Measurements from ENCODE around the gene ICAM2. TPM values are rescaled to one million over a fixed set of nuclear protein-coding genes. Genes with fewer than 3 reads are reported as not detected.

The ICAM2 gene
- total RNA-seq, 1 donor from 2014 or later: 85.6 TPM

DNA sequence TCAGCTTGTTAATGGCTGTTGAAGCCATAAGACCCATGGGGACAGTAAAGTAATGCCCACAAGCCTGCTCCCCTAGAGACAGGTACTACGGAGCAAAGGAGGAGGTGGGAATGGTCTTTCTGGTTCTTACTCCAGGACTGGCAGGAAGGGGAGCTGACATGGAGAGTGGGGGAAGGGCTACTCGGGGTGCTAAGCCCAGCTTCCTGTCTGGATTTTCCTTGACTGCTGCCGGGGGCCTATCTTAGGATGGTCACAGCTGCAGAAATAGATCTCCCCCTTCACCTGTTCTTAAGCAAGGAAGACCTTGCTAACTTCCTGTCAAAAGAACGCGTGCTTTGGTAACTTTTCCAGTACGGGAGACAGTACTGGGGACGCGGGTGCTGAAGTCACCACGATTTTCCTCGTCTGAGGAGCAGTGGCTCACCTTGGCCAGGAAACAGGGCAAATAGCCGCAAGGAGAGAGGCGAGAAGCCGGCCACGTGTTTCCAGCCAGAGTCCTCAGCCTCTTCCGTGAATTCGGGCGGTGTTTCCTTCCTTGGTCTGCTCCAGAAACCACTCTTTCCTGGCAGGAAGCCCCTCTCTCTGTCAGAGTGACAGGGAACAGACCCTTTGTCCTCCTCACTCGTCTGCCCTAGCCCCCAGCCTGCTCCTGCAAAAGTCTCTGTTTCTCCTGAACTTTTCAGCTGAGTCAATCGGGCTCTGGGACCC lies 22.9 kb downstream of the ICAM2 start:
- no peaks in the 10 kb centered on the region for H3K9me3 Mint-ChIP-seq
- intact Hi-C loops (cut with micrococcal nuclease): loop anchor here (2.0 to 10.0 kb wide), 2 partner anchors 19 to 153 kb away; partner anchors contain the start of gene SMARCD2
- H3K36me3 Mint-ChIP-seq (ENCODE audit: low read depth): no peaks in the 10 kb centered on the region
- no peak for DNase-seq (ENCODE audit: low spot score)
- H3K4me3 Mint-ChIP-seq (ENCODE audit: low read depth): peak overlapping the region; percentile 85
- H3K27me3 Mint-ChIP-seq (ENCODE audit: low read depth): peaks cover 26% of the 10 kb centered on the region
- H3K27ac Mint-ChIP-seq: no peak overlapping the region
- peaks cover 29% of the 10 kb centered on the region for H3K4me1 Mint-ChIP-seq (ENCODE audit: low read depth)

DNA sequence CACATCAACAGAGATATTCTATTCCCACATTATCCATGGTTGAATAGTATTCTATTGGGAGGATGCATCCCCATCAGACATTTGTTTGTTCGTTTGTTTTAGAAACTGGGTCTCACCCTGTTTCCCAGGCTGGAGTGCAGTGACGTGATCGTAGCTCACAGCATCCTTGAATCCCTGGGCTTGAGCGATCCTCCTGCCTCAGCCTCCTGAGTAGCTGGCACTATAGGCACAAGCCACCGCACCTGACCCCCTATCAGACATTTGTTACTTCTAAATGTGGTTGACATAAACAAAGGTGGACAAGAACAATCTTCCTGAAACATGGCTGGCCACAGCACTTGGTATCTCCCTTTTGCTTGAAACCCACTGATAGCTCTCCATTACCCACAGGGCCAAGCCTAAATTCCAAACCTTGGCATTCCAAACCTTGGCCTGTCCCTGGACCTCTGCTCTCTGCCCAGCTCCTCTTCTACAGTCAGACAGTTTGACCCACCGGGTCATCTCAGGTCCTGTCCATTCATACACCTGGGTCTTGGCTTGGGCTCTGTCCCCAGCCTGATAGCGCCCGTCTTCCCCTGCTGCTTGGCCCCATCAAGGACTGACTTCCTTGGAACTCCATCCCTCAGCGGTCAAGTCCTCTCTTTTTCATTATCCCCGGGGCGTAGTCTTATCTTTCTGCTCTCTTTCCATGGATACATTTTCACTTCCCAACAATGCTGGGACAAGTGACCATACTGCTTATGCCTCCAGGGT lies 23.8 kb downstream of the ICAM2 start:
- H3K9me3 Mint-ChIP-seq: no peaks in the 10 kb centered on the region
- no peak overlapping the region for H3K4me3 Mint-ChIP-seq (ENCODE audit: low read depth)
- no peak overlapping the region for H3K27ac Mint-ChIP-seq
- H3K4me1 Mint-ChIP-seq (ENCODE audit: low read depth): peaks cover 31% of the 10 kb centered on the region
- intact Hi-C loops (cut with micrococcal nuclease): loop anchor here (10.0 kb wide), 1 partner anchor 152 kb away; the partner anchor contains the start of gene SMARCD2
- no peaks in the 10 kb centered on the region for H3K36me3 Mint-ChIP-seq (ENCODE audit: low read depth)
- peaks cover 34% of the 10 kb centered on the region for H3K27me3 Mint-ChIP-seq (ENCODE audit: low read depth)
- no peak for DNase-seq (ENCODE audit: low spot score)

DNA sequence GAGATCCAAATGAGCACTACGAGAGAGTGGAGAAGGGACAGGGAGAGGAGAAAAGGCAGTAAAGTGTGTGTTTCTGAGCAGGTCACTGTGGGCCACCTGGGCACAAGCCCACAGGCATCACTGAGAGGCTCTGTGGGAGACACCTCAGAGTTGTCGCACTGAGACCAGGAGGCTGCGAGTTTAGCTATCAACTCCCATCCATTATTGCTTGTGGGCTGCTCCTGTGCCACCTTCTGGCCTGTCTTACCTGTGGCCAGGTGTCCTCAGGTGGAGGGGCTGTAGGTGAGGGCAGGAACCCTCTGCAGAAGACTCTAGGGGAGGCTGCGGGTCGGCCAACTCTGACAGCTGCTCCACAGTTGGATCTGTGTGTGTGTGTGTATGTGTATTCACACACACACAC lies 24.8 kb downstream of the ICAM2 start:
- intact Hi-C loops (cut with micrococcal nuclease): loop anchor here (10.0 kb wide), 1 partner anchor 151 kb away; the partner anchor contains the start of gene SMARCD2
- no peaks in the 10 kb centered on the region for H3K9me3 Mint-ChIP-seq
- H3K4me1 Mint-ChIP-seq (ENCODE audit: low read depth): peaks cover 35% of the 10 kb centered on the region
- H3K27ac Mint-ChIP-seq: no peak overlapping the region
- H3K27me3 Mint-ChIP-seq (ENCODE audit: low read depth): peaks cover 35% of the 10 kb centered on the region
- H3K4me3 Mint-ChIP-seq (ENCODE audit: low read depth): no peak overlapping the region
- H3K36me3 Mint-ChIP-seq (ENCODE audit: low read depth): no peaks in the 10 kb centered on the region
- DNase-seq (ENCODE audit: low spot score): no peak

DNA sequence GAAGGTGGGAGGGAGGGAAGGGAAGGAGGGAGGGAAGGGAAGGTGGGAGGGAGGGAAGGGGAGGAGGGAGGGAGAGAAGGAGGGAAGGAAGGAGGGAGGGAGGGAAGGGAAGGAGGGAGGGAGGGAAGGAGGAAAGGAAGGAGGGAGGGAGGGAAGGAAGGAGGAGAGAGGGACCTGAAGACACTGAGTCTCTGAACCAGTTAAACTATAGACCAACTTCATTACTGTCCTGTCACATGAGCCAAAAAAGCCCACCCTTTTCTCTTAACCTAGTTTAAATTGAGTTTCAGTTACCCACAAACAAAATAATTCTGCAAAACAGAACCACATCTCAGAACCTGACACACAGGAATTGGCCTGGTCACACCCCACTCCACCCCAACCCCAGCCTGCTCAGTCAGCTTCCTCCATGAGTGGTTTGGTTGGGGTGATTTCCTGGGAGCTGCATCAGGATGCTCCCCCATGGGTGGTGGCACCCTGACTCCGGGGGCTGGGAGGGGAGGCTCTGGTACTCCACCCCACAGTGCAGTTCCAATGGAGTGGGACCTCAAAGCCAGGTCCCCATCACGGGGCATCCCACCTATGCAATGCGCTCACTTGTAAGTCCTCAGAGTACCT lies 27.0 kb downstream of the ICAM2 start:
- H3K27ac Mint-ChIP-seq: no peak overlapping the region
- no peak overlapping the region for H3K4me3 Mint-ChIP-seq (ENCODE audit: low read depth)
- H3K27me3 Mint-ChIP-seq (ENCODE audit: low read depth): peaks cover 35% of the 10 kb centered on the region
- intact Hi-C loops (cut with micrococcal nuclease): loop anchor here (5.0 to 10.0 kb wide), 2 partner anchors 34 to 149 kb away; partner anchors contain the start of gene SMARCD2
- no peaks in the 10 kb centered on the region for H3K9me3 Mint-ChIP-seq
- DNase-seq (ENCODE audit: low spot score): no peak
- peaks cover 33% of the 10 kb centered on the region for H3K4me1 Mint-ChIP-seq (ENCODE audit: low read depth)
- H3K36me3 Mint-ChIP-seq (ENCODE audit: low read depth): no peaks in the 10 kb centered on the region

DNA sequence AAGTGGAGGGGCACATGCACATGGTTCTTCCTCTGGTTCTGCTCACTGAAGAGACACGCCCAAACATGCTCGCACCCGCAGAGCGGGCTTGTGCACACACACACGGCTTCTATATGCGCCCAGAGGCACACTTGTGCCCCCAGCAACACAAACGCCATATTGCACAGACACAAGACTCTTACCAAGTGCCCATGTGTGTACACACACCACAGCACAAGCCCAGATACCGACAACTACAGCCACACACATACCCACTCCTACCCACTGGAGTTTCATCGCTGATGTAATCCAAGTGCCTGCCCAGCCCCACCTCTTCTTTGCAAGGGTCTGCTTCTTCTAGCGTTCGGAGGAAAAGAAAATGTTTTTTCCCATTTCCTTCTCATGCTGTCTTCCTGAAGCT lies 28.8 kb downstream of the ICAM2 start:
- H3K4me1 Mint-ChIP-seq (ENCODE audit: low read depth): peaks cover 28% of the 10 kb centered on the region
- DNase-seq (ENCODE audit: low spot score): no peak
- H3K9me3 Mint-ChIP-seq: no peaks in the 10 kb centered on the region
- H3K27ac Mint-ChIP-seq: no peak overlapping the region
- intact Hi-C loops (cut with micrococcal nuclease): loop anchor here (5.0 to 10.0 kb wide), 2 partner anchors 36 to 147 kb away; partner anchors contain the start of gene SMARCD2
- H3K4me3 Mint-ChIP-seq (ENCODE audit: low read depth): no peak overlapping the region
- H3K36me3 Mint-ChIP-seq (ENCODE audit: low read depth): no peaks in the 10 kb centered on the region
- peaks cover 24% of the 10 kb centered on the region for H3K27me3 Mint-ChIP-seq (ENCODE audit: low read depth)

DNA sequence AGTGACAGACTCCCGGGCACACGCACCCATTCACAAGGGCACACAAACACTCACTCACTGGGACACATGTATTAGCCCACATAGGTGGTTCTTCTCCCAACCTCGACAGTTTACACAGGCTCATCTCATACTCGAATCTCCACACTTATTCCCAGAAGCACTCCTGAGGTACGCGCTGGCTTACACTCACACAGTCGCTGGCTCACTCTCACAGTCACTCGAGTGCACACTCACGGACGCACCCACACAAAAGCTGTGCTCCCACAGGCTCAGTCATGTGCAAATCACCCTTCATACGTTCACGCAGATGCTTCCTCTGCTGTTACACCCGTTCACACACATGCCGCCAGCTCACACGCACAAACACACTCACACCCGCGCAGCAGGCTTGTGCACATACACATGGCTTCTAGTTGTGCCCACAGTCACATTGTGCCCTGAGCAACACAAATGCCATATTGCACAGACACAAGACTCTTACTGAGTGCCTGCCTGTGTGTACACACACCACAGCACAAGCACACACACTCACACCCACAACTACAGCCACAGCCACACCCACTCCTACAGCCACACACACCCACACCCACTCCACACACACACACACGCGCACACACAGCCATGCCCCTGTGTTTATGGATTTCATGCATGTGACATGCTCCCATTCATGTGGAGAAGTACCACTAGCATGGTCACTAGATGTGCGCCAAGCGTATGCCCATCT lies 30.6 kb downstream of the ICAM2 start:
- Mint-ChIP-seq H3K4me1 (ENCODE audit: low read depth) (peaks cover 39% of the 10 kb centered on the region), H3K27me3 (ENCODE audit: low read depth) (peaks cover 17% of the 10 kb centered on the region), H3K9me3 (no peaks in the 10 kb centered on the region), H3K36me3 (ENCODE audit: low read depth) (no peaks in the 10 kb centered on the region), H3K27ac (no peak overlapping the region), H3K4me3 (ENCODE audit: low read depth) (no peak overlapping the region)
- intact Hi-C loops (cut with micrococcal nuclease): loop anchor here (5.0 to 10.0 kb wide), 3 partner anchors 38 to 145 kb away; partner anchors contain the start of gene SMARCD2
- no peak for DNase-seq (ENCODE audit: low spot score)

DNA sequence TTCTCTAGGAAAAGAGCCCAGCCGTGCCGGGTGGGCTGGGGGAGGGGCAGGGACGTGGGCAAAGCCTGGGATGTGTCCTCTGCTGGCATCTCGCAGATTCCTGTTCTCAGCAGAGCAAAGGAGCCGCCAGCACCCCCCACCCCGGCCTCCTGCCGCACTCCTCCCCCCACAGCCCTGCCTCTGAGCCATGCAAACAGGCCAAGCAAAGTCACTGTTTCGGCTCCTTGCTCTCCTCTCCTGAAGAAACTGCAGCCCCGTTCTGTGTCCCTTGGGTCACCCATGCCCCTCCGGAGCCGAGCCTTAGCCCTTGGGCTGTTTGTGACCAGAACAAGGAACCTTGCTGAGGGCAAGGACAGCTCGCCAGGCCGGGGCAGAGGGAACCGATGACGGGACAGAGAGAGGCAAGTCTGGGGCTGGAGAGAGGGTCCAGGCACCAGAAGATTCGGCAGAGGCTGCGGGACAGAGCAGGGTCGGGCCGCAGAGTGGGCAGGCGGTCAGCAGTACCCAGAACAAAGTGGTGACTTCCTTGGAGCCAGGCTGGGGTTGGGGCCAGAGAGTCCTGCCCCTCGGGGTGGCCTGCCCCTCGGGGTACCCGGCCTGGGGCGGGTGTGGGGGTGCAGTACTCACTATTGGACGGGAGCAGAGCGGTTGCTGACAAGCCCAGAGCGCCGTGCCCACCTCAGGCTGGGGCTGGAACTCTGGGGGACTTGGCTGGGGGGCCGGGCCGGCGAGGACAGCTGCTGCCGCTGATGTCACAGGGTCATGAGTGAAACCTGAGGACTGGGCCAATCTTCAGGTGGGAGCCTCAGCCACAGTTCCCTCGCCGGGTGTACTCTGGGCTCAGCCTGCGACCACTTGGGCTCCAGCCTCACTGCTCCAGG lies 31.5 kb downstream of the ICAM2 start:
- Mint-ChIP-seq H3K4me1 (ENCODE audit: low read depth) (peaks cover 38% of the 10 kb centered on the region), H3K36me3 (ENCODE audit: low read depth) (no peaks in the 10 kb centered on the region)

DNA sequence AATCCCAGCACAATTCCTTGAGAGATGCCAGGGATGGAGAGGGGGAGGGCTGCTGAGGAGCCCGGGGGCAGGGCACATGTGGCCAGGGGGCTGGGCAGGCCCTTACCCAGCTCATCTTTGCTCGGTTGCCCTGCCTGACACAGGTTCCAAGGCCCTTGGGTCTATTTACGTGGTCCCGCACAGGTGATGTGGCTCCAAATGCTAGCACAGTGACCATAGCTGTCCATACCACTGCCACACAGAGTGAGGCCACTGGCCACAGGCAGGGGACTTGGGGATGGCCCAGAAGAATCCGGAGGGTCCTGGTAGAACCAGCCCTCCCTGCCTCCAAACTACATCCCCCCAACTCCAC lies 32.3 kb downstream of the ICAM2 start:
- Mint-ChIP-seq H3K9me3 (no peaks in the 10 kb centered on the region), H3K27me3 (ENCODE audit: low read depth) (peaks cover 12% of the 10 kb centered on the region), H3K36me3 (ENCODE audit: low read depth) (no peaks in the 10 kb centered on the region), H3K27ac (no peak overlapping the region), H3K4me1 (ENCODE audit: low read depth) (peaks cover 33% of the 10 kb centered on the region), H3K4me3 (ENCODE audit: low read depth) (no peak overlapping the region)
- no peak for DNase-seq (ENCODE audit: low spot score)
- intact Hi-C loops (cut with micrococcal nuclease): loop anchor here (5.0 kb wide), 1 partner anchor 41 kb away; no protein-coding TSS in a partner anchor

More for the DNA sequence above, 31.5 kb downstream of the ICAM2 start:
- DNase-seq (ENCODE audit: low spot score): no peak
- intact Hi-C loops (cut with micrococcal nuclease): loop anchor here (5.0 kb wide), 1 partner anchor 42 kb away; no protein-coding TSS in a partner anchor
- Mint-ChIP-seq H3K27ac (no peak overlapping the region), H3K4me3 (ENCODE audit: low read depth) (no peak overlapping the region), H3K9me3 (no peaks in the 10 kb centered on the region), H3K27me3 (ENCODE audit: low read depth) (peaks cover 16% of the 10 kb centered on the region)

DNA sequence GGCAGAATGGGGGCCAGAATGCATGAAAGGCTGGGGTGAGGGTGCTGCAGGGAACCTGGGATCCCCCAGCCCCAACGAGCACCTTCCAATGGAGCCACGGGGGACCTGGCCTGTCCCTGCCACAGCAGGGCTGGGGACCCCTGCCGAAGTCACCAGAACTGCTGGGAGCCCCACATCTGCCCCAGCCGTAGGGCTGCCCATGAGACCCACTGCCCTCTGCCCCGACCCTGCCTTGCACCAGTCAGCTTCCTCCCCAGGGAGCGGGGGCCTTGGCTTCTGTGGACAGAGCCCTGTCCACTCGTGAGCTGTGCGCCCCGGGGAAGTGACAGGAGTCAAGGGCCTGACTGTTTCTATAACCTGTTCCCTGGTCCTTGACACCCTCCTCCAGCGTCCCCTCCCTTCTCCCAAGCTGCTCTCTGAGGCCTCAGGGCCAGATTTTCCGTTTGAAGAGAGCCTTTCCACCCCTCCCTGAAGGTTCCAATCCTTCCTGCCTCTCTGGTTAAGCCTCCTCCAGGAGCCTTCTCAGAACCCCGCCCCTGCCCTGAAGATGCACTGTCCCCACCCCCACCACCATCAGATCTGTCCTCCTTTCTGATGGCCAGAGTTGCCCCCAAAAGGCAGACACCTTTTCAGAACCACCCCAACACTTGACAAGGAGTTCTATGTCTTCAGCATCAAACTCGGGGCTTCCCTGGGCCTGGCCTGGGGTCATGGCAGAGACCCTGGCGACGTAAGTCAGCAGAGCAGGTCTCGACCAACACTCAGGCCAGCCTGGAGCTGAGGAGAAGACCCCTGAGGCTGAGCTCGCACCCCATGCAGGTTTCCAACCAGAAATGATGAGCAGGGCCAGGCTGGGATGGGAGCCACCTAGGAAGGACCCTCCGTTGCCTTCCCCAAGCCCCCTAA lies 33.0 kb downstream of the ICAM2 start:
- no peak overlapping the region for H3K27ac Mint-ChIP-seq
- H3K4me1 Mint-ChIP-seq (ENCODE audit: low read depth): peaks cover 30% of the 10 kb centered on the region
- no peak for DNase-seq (ENCODE audit: low spot score)
- H3K4me3 Mint-ChIP-seq (ENCODE audit: low read depth): no peak overlapping the region
- H3K9me3 Mint-ChIP-seq: peaks cover 6% of the 10 kb centered on the region
- H3K36me3 Mint-ChIP-seq (ENCODE audit: low read depth): peaks cover 3% of the 10 kb centered on the region
- intact Hi-C loops (cut with micrococcal nuclease): loop anchor here (5.0 kb wide), 1 partner anchor 40 kb away; no protein-coding TSS in a partner anchor
- peaks cover 9% of the 10 kb centered on the region for H3K27me3 Mint-ChIP-seq (ENCODE audit: low read depth)

DNA sequence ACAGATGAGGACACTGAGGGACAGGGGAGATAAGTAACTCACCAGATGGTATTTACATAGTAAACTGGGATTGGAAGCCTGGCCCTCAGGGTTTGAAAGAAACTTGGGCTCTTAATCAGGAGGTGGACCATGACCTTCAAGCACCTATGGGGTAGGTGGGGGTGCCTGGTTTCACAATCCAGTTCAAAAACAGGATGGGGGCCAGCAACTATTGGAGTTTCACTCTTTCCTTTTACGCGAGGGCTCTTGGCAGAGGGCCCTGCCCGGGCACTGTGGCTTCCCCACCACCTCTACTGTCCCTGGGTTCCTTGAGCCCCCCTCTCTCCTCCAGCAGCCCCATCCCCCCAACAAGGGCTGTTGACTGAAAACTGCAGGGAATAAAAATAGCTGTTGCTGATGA lies 33.6 kb downstream of the ICAM2 start:
- intact Hi-C loops (cut with micrococcal nuclease): loop anchor here (5.0 kb wide), 1 partner anchor 40 kb away; no protein-coding TSS in a partner anchor
- Mint-ChIP-seq H3K4me1 (ENCODE audit: low read depth) (peaks cover 28% of the 10 kb centered on the region), H3K27ac (peak overlapping the region; percentile 7), H3K4me3 (ENCODE audit: low read depth) (no peak overlapping the region), H3K9me3 (peaks cover 10% of the 10 kb centered on the region), H3K27me3 (ENCODE audit: low read depth) (peaks cover 3% of the 10 kb centered on the region), H3K36me3 (ENCODE audit: low read depth) (peaks cover 6% of the 10 kb centered on the region)
- DNase-seq (ENCODE audit: low spot score): no peak
